ENCODE data around the gene OCA2. TPM values are rescaled to one million over a fixed set of nuclear protein-coding genes. Genes with fewer than 3 reads are reported as not detected.

Gene OCA2
- total RNA-seq, 1 donor from 2014 or later: not detected

DNA sequence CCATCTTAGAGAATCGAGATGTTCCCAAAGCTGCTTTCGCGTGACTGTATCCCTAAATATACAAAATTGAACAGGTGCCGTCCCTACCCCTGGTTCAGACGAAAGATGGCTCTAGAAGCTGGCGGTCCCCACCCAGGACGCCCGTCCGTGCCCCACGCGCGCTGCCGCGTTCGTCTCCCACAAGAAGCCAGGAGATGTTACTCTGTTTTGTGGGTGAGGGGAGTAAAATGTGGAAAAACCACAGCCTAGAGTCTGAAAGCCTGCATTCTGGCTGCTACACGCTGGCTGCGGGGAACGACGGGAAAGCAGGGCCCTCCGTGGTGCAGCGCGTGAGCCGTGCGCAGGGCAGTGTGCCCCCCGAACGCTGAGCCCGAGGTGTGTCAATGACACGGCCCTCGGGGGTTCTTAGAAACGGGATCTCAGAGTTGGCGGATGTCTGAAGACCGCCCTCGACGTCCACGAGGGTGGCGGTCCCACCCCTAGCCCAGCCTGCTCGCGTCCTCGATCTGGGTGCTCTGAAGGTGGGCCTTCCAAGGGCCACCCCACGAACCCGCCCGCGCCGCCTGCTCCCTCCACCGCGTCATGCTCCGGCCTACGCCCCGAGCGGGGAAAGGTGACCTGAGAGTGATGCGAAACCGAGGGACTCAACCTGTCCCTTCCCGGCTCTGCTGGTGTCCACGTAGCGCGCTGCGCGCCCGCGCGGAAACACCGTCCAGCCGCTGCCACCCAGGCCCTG, 95.6 kb downstream of the OCA2 start:
- intact Hi-C loops (cut with micrococcal nuclease): no loop called here

DNA sequence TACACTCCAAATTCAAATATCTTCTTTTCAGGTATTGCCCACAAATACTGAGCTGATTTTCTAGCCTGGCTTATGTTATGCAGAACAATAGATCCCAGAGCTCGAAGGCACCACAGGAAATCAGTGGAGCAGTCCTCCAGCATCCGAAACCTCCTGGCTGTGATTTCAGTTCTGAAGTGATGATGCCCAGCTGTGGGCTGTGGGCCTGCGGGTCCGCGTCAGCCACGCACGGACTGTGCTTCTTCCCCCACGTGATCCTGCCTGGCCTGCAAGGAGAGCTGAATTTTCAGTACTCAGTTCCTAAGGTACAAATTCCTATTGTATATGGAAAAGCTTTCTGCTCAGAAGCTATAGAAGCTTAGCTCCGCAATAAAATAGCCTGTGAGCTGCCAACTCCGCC, 96.2 kb downstream of the OCA2 start:
- intact Hi-C loops (cut with micrococcal nuclease): no loop called here

DNA sequence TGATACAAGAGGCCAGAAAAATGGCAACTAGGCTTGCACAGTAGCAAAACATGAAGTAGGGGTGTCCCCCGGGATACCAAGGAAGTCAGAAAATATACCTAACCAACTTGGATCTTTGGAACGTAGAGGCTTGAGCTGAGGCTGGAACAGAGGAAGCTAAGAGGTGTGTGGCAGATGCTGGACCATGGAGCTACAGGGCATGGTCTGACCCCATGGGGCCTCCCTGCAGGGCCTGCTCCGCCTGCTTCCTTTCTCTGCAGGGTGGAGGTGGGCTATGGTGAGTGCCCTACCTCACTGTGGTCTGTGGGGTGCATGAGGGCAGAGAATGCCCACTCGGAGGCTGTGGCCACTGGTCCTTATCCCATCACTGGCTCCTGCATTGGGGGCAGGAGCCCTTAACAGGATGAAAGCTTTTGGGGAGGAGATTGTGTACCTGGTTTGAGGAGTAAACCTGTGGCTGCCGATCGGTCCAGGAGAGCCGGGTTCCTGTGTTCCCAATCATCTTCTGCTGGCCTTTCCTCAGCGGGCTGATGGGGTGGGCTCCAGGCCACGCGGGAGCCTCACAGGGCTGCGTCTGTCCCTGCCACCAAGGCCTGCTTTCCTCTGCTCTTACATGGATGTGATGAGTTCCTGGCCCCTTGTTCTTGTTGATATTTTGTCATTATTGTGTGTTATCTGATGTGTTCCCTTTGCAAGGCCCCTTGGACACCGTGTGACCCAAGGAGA, 96.8 kb downstream of the OCA2 start:
- intact Hi-C loops (cut with micrococcal nuclease): no loop called here

DNA sequence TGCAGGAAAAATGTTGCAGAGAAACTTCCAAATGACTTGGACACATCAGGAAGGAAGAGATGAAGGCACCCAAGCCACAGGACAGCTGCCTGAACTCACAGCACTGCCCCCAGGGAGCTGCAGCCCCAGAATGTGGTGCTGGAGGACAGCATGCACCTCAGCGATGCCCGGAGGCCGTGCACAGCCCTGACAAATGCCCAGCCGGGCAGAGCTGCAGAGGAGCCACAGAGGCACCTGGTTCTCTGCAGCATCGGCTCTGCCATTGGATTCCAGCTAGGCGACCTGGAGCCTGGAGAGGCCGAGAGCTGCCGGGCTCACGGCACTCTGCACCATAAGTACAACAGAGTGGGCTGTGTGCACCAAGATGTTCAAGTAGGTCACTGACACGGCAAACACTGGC, 97.5 kb downstream of the OCA2 start:
- intact Hi-C loops (cut with micrococcal nuclease): no loop called here

DNA sequence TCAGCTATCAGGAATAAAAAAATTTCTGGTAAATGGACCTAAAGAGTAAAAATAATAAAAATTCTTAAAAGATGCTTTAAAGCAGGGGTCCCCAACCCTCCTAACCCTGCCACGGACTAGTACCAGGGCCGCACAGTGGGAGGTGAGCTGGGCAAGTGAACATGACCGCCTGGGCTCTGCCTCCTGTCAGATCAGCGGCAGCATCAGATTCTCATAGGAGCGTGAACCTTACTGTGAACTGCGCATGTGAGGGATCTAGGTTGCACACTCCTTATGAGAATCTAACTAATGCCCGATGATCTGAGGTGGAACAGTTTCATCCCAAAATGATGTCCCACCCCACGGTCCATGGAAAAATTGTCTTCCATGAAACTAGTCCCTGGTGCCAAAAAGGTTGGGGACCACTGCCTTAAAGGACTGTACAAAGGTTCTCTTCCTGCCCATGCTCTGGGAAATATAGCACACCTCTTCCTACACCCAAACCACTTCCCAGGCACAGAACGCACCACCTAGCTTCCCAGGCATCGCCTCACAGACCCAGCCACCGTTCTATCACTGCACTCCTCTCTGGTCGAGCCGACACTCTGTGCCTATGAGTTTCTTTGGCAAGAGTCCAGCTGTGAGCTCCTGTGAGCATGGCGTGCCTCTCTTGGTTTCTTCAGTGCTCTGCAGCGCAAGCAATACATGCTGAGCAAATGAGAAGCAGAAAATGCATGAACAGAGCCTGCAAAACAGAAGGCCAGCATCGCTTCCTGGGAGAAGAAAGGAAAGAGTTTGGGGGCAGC, 104.9 kb downstream of the OCA2 start:
- intact Hi-C loops (cut with micrococcal nuclease): no loop called here

DNA sequence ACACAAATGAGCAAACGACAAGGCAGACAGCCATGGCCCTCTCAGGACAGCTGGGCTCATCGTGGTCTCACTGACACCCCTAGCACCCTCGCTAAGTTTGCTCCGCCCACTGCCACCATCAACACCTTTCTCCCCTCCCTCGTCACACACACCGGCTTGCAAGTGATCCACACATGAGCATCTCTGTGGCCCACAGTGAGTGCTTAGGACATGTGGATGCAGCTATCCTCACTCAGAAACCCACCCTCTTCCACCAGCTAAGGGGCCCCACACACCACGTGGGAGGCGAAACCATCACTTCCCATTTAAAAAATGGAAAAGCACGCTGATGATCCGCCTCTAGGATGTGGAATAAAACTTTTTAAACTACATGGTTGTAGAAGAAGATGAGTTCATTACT, 105.6 kb downstream of the OCA2 start:
- intact Hi-C loops (cut with micrococcal nuclease): no loop called here

DNA sequence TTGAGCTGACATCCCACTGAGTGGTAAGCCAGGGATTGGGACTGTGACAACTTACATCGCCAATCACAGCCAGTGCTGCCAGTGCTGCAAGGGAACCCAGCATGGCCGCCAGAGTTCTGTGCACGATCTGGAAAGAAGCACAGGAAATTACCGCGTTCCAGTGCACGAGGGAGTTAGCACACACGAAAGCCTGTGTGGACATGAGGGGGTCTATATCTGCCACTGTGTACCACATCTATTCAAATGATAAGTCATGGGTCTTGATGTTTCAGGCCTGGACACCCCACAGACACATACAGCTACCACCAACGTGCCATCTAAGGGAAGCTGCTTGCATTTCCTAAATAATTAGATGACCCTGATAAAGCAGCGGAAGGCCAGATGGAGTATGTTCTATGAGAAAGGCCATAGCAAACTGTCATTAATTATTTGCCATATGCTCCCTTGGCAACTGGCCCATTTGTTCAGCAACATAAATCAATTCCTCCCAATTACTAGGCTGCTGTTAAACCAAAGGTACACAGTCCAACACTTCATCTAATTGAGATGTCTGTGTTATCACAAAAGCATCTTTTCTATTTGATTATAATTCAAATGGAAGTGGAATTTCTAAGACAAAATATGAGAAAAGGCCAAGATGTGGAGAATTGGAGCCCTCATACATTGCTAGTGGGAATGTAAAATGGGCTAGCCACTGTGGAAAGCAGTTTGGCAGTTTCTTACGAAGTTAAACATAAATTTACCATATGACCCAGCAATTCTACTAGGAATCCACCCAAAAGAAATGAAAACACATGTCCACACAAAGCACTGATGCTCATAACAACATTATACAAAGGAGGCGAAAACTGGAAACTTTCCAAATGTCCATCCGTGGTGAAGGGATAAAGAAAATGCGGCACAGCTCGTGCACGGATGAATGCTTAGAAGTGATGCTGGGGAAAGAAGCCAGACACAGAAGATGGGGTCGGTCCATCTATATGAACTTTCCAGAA, 108.3 kb downstream of the OCA2 start:
- intact Hi-C loops (cut with micrococcal nuclease): no loop called here

DNA sequence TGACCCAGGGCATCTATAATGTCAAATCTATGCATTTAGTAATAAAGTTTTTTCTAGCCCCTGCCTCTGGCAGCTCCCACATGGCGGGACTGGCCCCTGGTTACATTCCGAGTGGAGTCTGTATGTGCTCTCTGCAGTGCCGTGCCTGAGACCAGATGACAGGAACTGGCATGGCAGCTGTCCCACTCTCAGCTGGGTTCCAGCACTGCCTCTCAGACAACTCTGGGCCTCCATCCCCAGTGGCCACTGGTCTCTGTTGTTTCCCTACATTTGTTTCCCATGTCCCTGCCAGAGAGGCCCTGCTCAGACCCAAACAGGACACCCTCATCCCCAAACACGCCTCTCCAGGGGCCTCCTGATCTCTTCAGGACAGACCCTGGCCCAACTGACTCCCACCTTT, 109.3 kb downstream of the OCA2 start:
- intact Hi-C loops (cut with micrococcal nuclease): no loop called here

DNA sequence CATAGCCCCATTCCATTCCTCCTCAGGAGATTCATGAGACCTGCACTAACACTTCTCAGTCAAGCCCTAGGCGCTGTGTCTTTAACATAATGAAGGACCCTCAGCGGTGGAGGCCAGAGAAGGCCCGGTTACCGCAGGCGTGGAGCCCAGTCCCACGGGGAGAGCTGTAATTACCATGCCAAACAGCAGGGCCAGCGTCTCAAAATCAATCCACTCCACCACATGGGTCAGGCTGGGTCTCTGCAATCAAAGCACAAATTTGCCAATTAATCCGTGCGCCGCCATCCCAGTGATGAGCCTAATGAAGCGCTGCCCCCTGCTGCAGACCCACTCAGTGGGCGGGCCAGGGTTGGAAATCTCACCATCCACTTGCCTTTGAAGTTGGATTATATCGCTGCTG, 109.7 kb downstream of the OCA2 start:
- intact Hi-C loops (cut with micrococcal nuclease): no loop called here

DNA sequence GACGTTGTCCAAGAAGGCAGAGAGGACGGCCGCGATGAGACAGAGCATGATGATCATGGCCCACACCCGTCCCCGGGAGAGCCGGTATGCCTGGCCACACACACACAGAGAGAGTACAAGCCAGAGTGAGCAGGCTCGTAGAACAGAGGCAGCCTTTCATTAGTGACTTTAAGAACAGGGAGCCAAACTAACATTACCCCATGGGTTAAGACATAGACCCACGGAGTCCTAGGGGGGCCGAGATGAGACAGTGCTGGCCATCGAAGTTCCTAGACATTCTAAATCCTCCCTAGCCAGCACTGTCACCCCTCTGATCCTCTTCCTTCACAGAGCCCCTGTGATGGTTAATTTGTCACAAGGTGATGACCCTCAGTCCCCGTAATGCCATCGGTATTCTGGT, 114.0 kb downstream of the OCA2 start:
- intact Hi-C loops (cut with micrococcal nuclease): no loop called here

DNA sequence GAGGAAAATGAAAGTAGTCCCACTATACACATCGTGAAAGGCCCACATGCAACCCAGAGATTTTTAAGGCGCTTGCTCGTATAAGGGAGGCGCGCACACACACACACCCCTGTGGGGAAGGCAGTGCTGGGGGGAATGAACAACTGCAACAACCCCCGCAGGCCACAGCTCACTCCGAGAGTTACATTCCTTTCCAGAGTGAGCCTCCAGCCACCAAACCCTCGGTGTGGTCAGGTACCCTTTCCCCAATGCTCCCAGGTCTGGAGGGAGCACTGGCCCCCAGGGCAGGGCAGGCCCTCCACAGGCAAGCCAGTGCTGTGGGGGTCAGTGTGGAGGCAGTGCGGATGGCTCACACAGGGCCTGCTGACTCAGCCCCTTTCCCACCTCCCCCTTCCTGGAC, 115.6 kb downstream of the OCA2 start:
- intact Hi-C loops (cut with micrococcal nuclease): no loop called here

DNA sequence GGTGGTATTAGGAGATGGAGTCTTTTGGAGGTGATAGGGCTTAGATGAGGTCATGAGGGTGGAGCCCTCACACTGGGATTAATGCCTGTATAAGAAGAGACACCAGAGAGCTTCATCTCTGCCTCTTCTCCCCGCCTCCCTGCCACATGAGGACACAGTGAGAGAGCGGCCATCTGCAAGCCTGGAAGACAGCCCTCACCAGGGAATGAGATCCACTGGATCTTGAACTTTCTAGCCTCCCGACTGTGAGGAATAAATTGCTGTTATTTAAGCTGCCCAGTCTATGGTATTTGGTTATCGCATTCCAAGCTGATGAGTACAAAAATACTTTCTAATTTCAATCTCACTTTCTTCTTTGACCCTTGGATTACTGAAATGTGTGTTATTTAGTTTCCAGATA, 121.4 kb downstream of the OCA2 start:
- intact Hi-C loops (cut with micrococcal nuclease): no loop called here

DNA sequence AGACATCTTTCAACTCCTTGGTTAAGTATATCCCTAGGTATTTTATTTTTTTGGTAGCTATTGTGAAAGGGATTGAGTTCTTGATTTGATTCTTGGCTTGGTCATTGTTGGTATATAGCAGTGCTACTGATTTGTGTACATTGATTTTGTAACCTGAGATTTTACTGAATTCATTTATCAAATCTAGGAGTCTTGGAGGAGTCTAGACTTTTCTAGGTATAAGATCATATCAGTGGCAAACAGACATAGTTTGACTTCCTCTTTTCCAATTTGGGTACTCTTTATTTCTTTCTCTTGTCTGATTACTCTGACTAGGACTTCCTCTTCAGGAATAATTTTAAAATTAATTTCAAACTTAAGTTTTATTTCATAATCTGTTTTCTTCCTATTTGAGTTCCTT, 125.2 kb downstream of the OCA2 start:
- intact Hi-C loops (cut with micrococcal nuclease): no loop called here

DNA sequence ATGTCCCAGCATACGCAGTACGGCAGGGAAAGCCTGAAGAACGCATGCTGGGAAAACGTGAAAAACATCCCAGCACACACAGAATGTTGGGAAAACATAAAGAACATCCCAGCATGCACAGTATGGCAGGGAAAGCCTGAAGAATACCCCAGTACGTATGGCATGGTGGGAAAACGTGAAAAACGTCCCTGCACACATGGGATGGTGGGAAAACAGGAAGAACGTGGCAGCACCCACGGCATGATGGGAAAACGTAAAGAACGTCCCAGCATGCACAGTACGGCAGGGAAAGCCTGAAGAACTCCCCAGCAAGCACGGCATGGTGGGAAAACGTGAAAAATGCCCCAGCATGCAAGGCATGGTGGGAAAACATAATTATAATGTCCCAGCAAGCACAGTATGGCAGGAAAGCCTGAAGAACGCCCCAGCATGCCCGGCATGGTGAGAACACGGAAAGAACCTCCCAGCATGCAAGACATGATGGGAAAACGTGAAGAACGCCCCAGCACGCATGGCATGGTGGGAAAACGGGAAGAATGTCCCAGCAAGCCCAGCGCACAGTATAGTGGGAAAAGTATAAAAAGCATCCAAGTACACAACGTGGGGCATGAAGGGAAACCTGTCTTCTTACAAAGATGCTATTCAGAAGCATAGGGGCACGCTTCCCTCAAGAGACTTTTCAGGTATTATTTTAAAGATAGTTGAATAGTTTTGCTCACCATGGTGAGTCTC, 128.3 kb downstream of the OCA2 start:
- intact Hi-C loops (cut with micrococcal nuclease): no loop called here

DNA sequence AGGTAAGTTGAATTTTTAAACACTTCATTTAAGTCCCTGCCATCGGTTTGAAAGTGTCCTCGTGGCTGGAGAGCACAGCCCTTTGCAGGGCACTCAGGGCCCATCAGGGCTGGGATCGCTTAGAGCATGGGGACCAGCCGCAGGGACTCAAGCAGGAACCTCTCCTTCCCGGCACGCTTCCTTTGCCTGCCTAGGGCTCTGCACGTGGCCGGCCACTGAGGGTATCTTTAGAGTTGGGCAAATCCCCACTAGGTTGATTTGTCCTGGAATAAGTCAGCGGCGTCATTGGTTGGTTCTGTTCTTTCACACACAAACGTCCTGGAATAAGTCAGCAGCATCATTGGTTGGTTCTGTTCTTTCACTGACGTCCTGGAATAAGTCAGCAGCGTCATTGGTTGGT, 131.6 kb downstream of the OCA2 start:
- intact Hi-C loops (cut with micrococcal nuclease): no loop called here

DNA sequence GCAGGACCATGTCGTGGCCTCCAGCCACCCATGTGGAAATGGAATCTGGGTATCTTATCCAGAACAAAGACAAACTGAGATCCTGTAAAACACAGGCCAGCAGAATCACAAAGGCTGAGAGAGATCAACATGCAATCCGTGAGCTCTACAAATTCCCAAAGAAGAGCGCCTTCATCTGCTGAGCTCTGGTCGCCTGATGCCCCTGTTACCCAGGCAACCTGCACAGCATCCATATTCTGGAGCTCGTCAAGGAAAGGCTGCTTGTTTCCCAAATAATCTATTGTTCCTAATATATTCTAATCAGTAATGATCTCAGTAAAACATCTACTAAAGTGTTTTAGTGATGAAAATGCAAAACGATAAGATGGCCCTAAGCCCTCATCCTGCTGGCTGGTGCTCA, 133.6 kb downstream of the OCA2 start:
- intact Hi-C loops (cut with micrococcal nuclease): no loop called here

DNA sequence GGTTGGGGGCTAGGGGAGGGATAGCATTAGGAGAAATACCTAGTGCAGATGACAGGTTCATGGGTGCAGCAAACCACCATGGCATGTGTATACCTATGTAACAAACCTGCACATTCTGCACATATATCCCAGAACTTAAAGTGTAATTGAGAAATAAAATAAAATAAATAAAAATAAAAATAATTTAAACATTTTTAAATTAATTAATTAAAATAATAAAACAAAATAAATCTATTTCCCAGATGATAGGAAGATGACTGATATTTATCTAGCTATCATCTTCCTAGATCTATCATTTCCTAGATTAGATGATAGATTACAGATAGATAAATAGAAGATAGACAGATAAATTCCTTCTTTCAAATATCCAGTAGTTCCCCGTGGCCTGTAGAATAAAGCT, 137.3 kb downstream of the OCA2 start:
- intact Hi-C loops (cut with micrococcal nuclease): no loop called here

DNA sequence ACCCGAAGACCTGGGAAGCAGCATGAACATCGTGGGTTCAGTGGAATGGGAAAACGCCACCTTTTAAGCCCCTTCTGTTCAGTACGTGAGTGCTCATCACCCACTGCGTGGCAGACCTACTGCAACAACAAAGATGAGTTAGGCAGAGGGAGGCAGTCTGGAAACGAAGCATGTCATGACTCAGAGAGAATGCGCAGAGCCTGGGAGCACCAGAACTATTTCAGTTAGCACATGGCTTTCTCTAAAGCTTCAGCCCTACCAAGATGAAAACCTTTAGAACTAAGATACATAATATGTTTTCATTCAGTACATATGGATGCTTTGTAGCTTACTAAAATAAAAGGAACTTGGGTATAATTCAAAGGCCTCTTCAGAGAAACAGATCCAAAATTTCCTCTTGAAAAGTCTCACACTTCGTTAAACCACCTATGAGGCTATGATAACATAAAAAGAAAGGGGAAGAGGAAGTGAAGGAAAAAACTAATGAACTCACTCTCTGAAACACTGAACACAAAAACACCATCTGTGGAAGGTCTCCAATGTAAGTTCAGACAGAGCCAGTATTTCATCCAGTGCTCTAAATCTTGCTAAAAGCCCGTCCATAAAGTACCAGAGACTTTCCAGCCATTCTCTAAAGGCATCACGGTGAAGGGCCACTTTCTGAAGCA, 140.1 kb downstream of the OCA2 start:
- intact Hi-C loops (cut with micrococcal nuclease): no loop called here

DNA sequence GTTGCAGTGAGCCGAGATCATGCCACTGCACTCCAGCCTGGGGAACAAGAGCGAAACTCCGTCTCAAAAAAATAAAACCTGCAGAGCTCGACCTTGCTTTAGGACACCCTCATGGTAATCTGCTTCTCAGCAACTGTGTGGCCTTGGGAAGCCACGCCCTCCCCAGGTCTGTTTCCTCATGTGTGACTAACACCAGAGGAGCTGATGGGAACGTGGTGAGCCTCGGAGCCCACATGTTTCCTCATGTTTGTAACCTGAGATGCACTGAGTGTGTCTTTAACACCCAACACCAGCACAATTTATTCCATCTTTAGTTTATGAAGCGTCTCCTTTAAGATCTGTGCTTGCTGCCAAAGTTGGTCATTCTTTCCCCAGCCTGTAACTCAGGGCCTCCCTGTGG, 142.8 kb downstream of the OCA2 start:
- intact Hi-C loops (cut with micrococcal nuclease): no loop called here

DNA sequence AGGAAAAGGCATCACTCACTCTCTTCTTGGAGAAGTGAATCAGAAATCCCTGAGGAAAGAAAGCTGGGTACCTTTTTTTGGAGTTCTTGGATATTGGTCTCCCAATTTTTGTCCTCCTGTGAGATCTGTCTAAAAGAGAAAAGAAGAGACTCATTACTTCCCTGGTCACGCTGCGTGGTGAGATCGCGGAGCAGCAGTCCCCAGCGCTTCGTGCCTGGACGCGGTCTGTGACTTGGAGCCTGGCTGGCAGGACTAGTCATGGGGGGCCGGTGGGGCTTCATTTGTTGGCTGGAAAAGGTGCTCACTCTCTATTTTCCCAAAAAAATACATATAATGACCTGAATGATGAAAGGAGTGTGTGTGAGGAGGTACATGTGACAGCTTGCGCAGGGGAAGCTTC, 144.0 kb downstream of the OCA2 start:
- intact Hi-C loops (cut with micrococcal nuclease): no loop called here

Data from T-helper 2 cell treated with Interferon-gamma antibody and Interleukin-4, amounts not matched to agents 100 ng/mL and 5 ng/mL, for 36 hours (primary cell).